HG03045 (cell line): ENCODE measurements around the gene IRF9.

ENCODE experiments used
- ATAC-seq: cut with Tn5 transposase; IDR thresholded peaks from one replicate; pipeline ENCODE4 v1.9.1; 2021; ENCODE audit warnings: mild to moderate bottlenecking, moderate library complexity; ENCODE audit not compliant: unreplicated experiment

IRF9 gene

GRCh38 chr14:24130717-24131548 is 30.1 kb upstream of the IRF9 start:
- ATAC-seq = no peak

DNA sequence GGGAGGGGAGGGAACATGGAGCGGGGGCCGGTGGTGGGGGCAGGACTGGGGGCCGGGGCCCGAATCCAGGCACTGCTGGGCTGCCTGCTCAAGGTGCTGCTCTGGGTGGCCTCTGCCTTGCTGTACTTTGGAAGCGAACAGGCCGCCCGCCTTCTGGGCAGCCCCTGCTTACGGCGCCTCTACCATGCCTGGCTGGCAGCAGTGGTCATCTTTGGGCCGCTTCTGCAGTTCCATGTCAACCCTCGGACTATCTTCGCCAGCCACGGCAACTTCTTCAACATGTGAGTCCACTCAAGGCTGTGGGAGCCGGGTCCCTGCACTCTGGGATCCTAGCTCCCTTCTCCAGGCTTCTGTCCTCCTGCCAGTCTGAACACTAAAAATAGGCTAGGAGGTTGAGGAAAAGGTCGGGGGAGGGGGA is 29.5 kb upstream of the IRF9 start:
- no peak for ATAC-seq

- no peak for ATAC-seq
Observed at GRCh38 chr14:24132061-24132685, 28.9 kb upstream of the IRF9 start.

DNA sequence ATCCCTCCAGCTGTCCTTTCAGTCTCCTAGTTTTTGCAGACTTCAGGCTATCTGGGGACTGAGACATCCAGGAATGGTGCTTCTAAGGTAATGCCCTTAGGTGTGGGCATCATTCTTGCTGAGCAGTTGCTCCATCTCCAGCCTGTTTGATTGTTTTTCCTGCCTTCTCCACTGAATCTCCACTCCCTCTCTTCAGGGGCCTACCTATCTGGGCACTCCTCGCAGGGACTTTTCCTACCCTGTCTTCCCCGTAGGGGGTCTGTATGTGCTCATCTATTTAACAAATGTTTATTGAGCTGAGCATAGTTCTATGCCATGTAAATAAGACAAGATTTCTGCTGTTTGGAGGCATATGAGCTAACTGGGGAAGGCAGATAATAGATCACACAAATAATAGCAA is 28.1 kb upstream of the IRF9 start:
- ATAC-seq = no peak

DNA sequence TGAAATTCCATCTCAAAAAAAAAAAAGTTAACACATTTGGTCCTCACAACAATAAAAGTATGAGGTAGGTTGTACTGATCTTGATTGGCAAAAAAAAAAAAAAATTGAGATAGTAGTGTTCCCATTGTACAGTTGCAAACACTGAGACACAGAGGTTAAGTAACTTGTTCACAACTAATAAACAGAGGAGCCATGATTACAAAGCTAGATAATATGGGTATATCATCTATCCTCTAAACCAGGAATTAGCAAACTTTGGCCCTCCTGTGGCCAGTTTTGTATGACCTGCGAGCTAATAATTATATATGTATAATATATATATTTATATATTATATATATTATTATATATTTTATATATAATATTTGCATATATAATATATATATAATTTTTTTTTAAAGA is 27.3 kb upstream of the IRF9 start:
- ATAC-seq = no peak

DNA sequence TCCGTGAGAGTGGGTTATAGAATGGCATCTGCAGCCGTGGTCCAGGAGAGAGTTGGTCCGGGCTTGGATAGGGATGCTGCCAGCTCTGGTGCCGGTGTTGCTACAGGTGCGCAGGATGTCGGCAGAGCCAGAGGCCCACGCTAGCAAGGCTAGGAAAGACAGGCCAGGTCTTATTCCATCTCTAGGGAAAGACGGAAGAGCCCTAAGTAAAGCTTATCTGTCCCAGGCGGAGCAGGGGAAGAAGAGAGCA is 25.6 kb upstream of the IRF9 start:
- ATAC-seq = no peak

GRCh38 chr14:24135834-24136683 is 25.0 kb upstream of the IRF9 start, which contains the start of gene PSME1:
Gene PSME1, plus strand, starts transcription at chr14:24136194. Its CDS starts 69 bp downstream, at chr14:24136263.
- ATAC-seq = peak; percentile 86

- no peak for ATAC-seq
Observed at GRCh38 chr14:24136684-24137528, 24.2 kb upstream of the IRF9 start.

- no peak for ATAC-seq
Observed at GRCh38 chr14:24137529-24138395, 23.3 kb upstream of the IRF9 start.

GRCh38 chr14:24138396-24139271 is 22.4 kb upstream of the IRF9 start:
- ATAC-seq = no peak

DNA sequence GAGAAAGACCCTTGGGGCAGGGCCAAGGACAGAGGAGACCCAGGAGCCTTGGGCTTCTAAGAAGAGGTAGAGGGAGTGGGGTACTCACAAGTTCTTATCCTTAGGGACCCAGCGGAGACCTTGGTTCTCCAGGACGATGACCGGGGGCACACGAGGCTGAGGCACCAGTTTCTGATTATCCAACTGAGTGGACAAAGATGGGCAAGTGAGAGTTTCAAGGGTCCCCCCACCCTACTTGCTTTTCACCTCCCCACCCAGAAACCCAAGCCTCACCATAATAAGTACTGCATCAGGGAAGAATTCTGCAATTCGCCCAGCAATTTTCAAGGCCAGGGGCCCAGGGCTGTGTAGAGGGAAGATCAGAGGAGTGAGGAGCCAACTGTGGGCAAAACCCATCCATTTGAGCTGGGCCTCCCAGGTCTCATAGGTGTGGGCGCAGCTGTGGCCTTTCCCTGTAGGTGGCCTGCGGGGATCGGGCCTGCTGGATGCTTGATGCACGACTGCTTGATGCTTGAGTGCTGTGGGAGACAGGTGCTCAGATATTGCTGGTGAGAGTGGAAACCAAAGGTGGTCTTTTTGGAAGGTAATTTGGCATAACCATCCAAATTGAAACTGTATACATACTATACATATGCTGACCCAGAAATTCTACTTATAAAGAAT is 21.7 kb upstream of the IRF9 start:
- ATAC-seq = no peak

DNA sequence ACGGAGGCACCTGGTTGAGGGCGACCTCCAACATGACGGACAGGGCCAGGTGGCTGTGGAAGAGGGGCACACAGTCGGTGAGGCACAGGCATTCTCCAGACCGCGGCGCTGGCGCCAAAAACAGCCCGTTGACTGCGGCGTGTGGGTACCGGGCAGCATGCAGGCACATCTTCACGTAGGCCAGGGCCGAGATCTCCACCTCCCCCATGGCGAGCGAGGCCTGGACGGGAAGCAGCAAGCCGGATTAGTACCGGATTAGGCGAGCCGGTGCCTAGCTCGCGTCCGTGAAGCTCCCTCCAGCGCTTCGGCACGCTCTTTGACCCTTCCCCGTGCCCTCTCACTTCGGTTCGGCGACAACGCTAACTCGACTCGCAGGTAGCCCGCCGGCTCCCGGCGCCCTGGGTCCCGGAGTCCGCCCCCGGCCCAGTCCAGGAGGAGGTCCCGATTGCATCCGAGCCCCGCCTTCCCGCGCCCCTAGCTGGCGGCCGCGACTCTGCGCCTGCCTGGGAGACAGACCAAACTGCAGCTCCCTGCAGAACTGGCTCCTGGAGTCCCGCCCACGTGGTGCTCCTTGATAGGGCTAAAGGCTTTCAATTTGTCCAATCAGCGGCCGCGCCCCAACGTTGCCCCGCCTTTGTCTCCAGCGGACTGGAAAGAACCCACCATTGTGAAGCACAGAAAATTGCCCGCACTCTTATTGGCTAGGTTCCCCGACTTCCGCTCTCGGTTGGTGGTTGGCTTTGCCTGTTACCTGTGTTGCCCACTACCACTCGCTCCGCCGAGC is 19.8 kb upstream of the IRF9 start, which contains the start of gene EMC9:
TSS of gene EMC9 (minus strand) at position 495 of the 784 bp plus-strand sequence. CDS start at position 208, 287 bp downstream.
- ATAC-seq = peak; percentile 86

- no peak for ATAC-seq
Observed at GRCh38 chr14:24143511-24143910, 17.6 kb upstream of the IRF9 start.

GRCh38 chr14:24144451-24144850 is 16.6 kb upstream of the IRF9 start:
- ATAC-seq = no peak

GRCh38 chr14:24145219-24145618 is 15.8 kb upstream of the IRF9 start:
- ATAC-seq = no peak

- no peak for ATAC-seq
Observed at GRCh38 chr14:24145690-24146452, 15.2 kb upstream of the IRF9 start.
